Measurements from ENCODE around the gene HES7. TPM values are rescaled to one million over a fixed set of nuclear protein-coding genes. Genes with fewer than 3 reads are reported as not detected.
A peak's percentile ranks its signal among the peaks of the same experiment; 100 is the strongest.

Gene HES7
- total and polyA plus RNA-seq, 11 donors, result 0.17 to 0.76 (median 0.36) TPM; not detected in 5

DNA sequence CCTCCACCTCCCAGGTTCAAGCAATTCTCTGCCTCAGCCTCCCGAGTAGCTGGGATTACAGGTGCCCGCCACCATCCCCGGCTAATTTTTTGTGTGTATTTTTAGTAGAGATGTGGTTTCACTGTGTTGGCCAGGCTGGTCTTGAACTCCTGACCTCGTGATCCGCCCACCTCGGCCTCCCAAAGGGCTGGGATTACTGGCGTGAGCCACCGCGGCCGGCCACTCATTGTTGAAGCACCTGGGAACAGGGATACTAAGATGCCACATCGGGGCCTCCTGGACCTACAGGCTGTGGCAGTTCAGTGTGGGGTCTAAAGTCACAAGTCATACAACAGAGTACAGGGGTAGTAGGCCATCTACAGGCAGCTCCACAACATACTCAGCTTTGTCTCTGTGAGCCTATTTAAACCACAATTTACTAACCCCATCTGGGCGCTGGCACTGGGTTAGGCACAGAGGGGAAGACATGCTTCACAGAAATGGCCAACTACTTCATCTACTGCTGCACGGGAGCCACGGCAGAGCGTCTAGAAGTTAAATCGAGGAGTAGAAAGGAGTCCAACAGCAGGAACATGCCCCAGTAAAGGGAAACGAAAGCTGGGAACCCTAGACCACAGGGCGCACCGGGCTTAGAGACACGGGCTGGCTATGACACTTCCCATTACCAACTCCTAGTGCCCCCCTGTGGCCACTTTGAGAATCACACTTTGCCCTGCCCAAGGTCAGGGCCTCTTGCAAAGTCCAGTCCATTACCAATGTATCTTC is 34.5 kb upstream of the HES7 start:
- peak overlapping the region in 3 of 12 donors; percentile 7 to 16 (median 11) for H3K4me3 ChIP-seq
- ATAC-seq (peak in 3 of 4 donors; percentile 4 to 9 (median 6)), DNase-seq (peak; percentile 89 to 94 (median 92))
- peaks cover 0 to 33% (median 22%) of the 10 kb centered on the region in 9 donors for H3K36me3 ChIP-seq
- H3K9me3 ChIP-seq, result no peaks in the 10 kb centered on the region
- H3K4me1 ChIP-seq, result peaks cover 18 to 74% (median 34%) of the 10 kb centered on the region in 12 donors
- intact Hi-C loops (cut with DNase I), result loop anchor here in 7 of 10 donors (1.0 to 10.0 kb wide), 7 partner anchors 20 to 314 kb away; partner anchors contain the start of genes HES7 (in 3 of the 7), CYB5D1 (in 1 of the 7), NAA38 (in 1 of the 7) and TMEM88 (in 1 of the 7)
- WGBS, 4 donors, result 39 to 44% (median 42%) methylated on average over 17 to 20 of the region's 20 CpGs
- no peaks in the 10 kb centered on the region for H3K27me3 ChIP-seq
- H3K27ac ChIP-seq, result peak overlapping the region in 11 of 12 donors; percentile 78 to 100 (median 97)
- TF ChIP-seq, protein P1, sequence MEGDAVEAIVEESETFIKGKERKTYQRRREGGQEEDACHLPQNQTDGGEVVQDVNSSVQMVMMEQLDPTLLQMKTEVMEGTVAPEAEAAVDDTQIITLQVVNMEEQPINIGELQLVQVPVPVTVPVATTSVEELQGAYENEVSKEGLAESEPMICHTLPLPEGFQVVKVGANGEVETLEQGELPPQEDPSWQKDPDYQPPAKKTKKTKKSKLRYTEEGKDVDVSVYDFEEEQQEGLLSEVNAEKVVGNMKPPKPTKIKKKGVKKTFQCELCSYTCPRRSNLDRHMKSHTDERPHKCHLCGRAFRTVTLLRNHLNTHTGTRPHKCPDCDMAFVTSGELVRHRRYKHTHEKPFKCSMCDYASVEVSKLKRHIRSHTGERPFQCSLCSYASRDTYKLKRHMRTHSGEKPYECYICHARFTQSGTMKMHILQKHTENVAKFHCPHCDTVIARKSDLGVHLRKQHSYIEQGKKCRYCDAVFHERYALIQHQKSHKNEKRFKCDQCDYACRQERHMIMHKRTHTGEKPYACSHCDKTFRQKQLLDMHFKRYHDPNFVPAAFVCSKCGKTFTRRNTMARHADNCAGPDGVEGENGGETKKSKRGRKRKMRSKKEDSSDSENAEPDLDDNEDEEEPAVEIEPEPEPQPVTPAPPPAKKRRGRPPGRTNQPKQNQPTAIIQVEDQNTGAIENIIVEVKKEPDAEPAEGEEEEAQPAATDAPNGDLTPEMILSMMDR (IDR thresholded peaks at IDR 0.05), result peak; percentile 88 to 96 (median 94)
- TF ChIP-seq POLR2A (IDR thresholded peaks at IDR 0.05), result peak in 1 of 2 donors; percentile 21

DNA sequence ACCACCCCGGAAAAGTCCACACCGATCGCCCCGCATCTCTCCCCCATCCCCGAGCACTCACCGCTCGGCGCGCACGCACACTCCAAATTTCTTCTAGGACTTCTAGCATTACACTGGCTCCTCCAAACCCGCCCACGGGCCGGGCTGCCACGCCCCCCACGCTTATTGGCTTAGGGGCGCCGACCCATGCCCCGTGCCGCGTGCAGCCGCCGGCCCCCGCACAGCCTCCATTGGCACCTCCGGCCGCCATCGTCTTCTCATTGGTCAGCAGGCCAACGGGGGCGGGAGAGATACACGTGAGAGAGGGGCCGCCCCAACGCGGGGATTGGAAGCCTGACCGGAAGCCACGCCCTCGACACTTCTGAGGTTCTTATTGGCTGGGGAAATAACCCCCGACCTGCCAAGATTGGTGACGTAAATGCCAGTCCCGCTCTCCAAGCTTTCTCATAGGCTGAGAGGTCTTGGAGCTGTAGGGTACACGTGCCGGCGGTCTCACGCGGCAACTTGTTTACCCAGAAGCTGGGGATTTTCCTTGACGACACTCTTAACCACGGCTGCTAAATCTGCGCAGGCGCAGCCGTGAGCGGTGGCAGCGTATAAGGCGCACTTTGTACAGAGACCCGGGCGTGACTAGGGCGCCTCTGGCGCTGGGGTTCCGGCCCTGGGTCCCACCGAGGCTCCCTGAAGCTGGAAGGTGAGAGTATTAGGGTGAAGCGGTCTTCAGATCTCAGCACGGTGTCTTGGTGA is 32.5 kb upstream of the HES7 start:
- H3K4me1 ChIP-seq, result peaks cover 20 to 79% (median 36%) of the 10 kb centered on the region in 12 donors
- intact Hi-C loops (cut with DNase I), result loop anchor here in 3 of 10 donors (2.0 to 10.0 kb wide), 4 partner anchors 30 to 312 kb away; partner anchors contain the start of genes HES7 (in 2 of the 3), CYB5D1 (in 1 of the 3), NAA38 (in 1 of the 3) and TMEM88 (in 1 of the 3)
- WGBS, 4 donors, result 0 to 1% (median 1%) methylated on average over 44 to 59 of the region's 59 CpGs

DNA sequence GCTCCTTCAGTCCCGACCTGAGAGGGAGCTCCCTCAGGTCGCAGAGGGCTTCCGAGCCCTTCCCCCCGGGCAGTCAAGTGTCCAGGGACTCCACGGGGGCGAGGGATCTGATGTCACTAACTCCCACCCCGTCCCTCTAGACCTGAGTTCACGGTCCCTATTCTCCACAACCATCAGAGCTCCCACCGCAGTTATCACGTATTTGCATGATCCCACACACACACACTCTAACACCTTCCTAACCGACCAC is 32.0 kb upstream of the HES7 start:
- intact Hi-C loops (cut with DNase I), result loop anchor here in 4 of 10 donors (2.0 to 10.0 kb wide), 5 partner anchors 17 to 311 kb away; partner anchors contain the start of genes HES7 (in 2 of the 4), CYB5D1 (in 1 of the 4), NAA38 (in 1 of the 4) and TMEM88 (in 1 of the 4)
- ATAC-seq (no peak), DNase-seq (peak in 1 of 5 donors; percentile 49)
- H3K4me3 ChIP-seq, result peak overlapping the region; percentile 69 to 97 (median 86)
- no peaks in the 10 kb centered on the region for H3K27me3 ChIP-seq
- TF ChIP-seq, protein P1 (IDR thresholded peaks at IDR 0.05), result no peak
- no peak for TF ChIP-seq POLR2A (IDR thresholded peaks at IDR 0.05)
- H3K9me3 ChIP-seq, result no peaks in the 10 kb centered on the region
- H3K36me3 ChIP-seq, result peaks cover 0 to 30% (median 14%) of the 10 kb centered on the region in 9 donors
- H3K27ac ChIP-seq, result peak overlapping the region; percentile 98 to 100 (median 100)
- 0 to 2% (median 1%) methylated on average over 11 of the region's 11 CpGs for WGBS, 4 donors
- H3K4me1 ChIP-seq, result peaks cover 15 to 79% (median 33%) of the 10 kb centered on the region in 12 donors

More for the DNA sequence above, 32.5 kb upstream of the HES7 start:
- H3K36me3 ChIP-seq, result peaks cover 0 to 35% (median 19%) of the 10 kb centered on the region in 9 donors
- H3K27me3 ChIP-seq, result no peaks in the 10 kb centered on the region
- peak overlapping the region; percentile 98 to 100 (median 100) for H3K27ac ChIP-seq
- DNase-seq (peak; percentile 100), ATAC-seq (peak; percentile 59 to 77 (median 61))
- peak overlapping the region; percentile 69 to 97 (median 86) for H3K4me3 ChIP-seq
- H3K9me3 ChIP-seq, result no peaks in the 10 kb centered on the region
- TF ChIP-seq POLR2A (IDR thresholded peaks at IDR 0.05), result peak; percentile 97 to 100
- TF ChIP-seq, protein P1 (IDR thresholded peaks at IDR 0.05), result peak in 3 of 12 donors; percentile 16 to 36 (median 28)
